Vagina (tissue), 2 donors: ENCODE results near the gene AMIGO3.

ENCODE experiments used
- POLR2AphosphoS5 ChIP-seq, 2 donors: sonication (generic); formaldehyde crosslinking; IDR thresholded peaks; one replicate each; pipeline ENCODE4 v1.9.0; 2017; ENCODE audit warnings: antibody characterized with exemption in 2 of 2, mild to moderate bottlenecking in 2 of 2, low read depth in 1 of 2; ENCODE audit not compliant: insufficient read depth in 1 of 2
- TF ChIP-seq, protein P1 (sequence below), 3 experiments: fragments of 450-650 bp in 2 of 3; fragments of 200-600 bp in 1 of 3; sonication (generic) in 1 of 3; IDR thresholded peaks; one replicate each; pipeline ENCODE4 v1.5.1; 2017 to 2019; ENCODE audit warnings: antibody characterized with exemption in 3 of 3, mild to moderate bottlenecking in 2 of 3, moderate library complexity in 2 of 3

- TF ChIP-seq, protein P1, sequence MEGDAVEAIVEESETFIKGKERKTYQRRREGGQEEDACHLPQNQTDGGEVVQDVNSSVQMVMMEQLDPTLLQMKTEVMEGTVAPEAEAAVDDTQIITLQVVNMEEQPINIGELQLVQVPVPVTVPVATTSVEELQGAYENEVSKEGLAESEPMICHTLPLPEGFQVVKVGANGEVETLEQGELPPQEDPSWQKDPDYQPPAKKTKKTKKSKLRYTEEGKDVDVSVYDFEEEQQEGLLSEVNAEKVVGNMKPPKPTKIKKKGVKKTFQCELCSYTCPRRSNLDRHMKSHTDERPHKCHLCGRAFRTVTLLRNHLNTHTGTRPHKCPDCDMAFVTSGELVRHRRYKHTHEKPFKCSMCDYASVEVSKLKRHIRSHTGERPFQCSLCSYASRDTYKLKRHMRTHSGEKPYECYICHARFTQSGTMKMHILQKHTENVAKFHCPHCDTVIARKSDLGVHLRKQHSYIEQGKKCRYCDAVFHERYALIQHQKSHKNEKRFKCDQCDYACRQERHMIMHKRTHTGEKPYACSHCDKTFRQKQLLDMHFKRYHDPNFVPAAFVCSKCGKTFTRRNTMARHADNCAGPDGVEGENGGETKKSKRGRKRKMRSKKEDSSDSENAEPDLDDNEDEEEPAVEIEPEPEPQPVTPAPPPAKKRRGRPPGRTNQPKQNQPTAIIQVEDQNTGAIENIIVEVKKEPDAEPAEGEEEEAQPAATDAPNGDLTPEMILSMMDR (IDR thresholded peaks at IDR 0.05): no peak
- TF ChIP-seq POLR2AphosphoS5 (IDR thresholded peaks at IDR 0.05; ENCODE audit: insufficient read depth in 1 of 2, low read depth in 1 of 2): no peak
Observed at GRCh38 chr3:49673121-49673714, 46.3 kb downstream of the AMIGO3 start.
